Pons (tissue), 1 donor: Measurements from ENCODE around the gene FAM20C.

Experiments used
- DNase-seq: peaks from one replicate; pipeline ENCODE4 v3.0.0-alpha.2; 2016; ENCODE audit warnings: low spot score

FAM20C gene

GRCh38 chr7:245574-246295 lies 53.4 kb downstream of the FAM20C start:
- no peak for DNase-seq

DNA sequence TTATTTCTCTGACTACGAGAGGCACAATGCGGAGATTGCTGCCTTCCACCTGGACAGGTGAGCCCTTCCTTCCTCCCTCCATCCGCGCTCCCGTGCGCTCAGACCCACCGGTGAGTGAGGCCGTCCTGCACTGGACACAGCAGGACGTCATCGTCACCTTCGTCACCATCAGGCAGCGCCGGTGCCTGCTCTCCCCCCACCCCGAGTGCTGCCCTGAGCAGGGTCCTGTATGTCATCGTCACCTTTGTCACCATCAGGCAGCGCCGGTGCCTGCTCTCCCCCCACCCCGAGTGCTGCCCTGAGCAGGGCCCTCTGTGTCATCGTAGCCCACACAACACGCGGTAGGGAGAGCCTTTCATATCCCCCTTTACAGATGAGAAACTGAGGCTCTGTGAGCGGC lies 54.1 kb downstream of the FAM20C start:
- no peak for DNase-seq

GRCh38 chr7:247181-247580 lies 54.8 kb downstream of the FAM20C start:
- DNase-seq = no peak

GRCh38 chr7:247636-248035 lies 55.3 kb downstream of the FAM20C start:
- DNase-seq = no peak

- no peak for DNase-seq
Measured at GRCh38 chr7:248732-249435, 56.5 kb downstream of the FAM20C start.

DNA sequence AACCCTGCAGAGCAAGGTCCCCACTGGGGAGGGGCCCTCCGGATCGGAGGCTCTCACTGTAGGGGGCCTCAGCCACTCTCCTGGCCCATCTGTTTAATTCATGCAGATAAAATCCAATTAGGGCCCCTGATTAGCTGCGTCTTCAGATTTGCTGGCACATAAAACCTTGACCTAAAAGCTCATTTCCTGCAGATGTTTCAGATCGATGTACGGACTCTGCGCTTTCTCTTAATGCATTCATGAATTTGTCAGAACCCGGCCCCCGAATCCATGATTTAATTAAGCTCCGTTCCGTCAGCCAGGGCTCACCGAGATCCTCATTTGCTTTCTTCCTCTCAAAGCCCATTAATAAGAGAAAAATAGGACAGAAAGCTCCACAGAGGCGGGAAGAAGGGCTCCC lies 57.6 kb downstream of the FAM20C start:
- DNase-seq = no peak

DNA sequence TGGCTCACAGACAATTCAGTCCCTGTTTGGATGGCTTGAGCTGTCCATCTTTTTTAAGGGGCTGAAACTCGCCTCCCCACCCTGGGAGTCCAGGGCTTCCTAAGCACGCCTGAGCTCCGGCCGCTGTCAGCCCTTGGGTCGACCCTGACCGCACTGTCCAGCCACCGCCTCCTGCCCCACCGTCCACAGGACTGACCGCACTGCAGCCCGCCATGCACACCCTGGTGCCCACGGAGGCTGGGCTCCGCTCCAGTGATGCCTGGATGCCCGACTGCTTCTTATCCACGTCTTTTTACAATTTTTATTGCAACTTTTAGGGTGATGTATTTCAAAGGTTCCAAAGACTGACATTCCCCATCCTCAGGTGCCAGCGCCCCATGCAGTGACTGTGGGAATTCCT lies 58.2 kb downstream of the FAM20C start:
- DNase-seq = no peak

DNA sequence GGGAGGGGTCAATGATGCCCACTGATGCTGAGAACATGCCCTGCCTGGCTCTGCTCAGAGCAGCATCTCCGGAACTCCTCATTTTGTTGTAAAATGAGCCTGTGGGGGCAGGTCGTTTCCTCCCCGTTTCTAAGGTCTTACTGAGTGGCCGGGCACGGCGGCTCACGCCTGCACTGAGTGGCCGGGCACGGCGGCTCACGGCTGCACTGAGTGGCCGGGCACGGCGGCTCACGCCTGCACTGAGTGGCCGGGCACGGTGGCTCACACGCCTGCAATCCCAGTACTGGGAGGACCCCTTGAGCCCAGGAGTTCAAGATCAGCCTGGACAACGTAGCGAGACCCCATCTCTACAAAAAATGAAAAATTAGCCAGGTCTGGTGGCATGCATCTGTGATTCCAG lies 58.6 kb downstream of the FAM20C start:
- DNase-seq = no peak

GRCh38 chr7:251446-252175 lies 59.2 kb downstream of the FAM20C start:
- no peak for DNase-seq

DNA sequence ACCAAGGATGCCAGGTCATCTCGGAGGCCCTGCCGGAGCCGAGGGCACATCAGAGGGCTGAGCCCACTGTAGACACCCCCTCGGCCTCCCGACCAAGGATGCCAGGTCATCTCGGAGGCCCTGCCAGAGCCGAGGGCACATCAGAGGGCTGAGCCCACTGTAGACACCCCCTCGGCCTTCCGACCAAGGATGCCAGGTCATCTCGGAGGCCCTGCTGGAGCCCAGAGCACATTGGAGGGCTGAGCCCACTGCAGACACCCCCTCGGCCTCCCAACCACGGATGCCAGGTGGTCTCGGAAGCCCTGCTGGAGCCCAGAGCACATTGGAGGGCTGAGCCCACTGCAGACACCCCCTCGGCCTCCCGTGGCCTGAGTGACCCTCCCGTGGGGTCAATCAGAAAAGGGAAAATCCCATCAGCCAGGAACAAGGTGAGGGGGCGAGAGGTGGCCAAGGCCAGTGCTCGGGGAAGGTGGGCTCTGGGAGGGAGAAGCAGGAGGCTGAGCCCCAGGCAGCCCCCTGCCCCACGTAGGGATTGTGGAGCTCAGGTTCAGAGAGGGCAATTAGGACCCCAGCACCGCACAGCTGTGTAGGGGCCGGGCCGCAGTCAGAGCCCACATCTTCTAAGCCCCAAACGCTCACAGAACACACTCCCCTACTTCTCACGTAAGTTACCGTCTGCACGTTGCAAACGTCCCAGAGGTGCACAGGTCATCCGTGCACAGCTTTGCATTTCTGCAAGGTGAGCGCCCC lies 60.0 kb downstream of the FAM20C start:
- no peak for DNase-seq

- no peak for DNase-seq
Measured at GRCh38 chr7:252981-253380, 60.6 kb downstream of the FAM20C start.

GRCh38 chr7:253581-254336 lies 61.4 kb downstream of the FAM20C start:
- DNase-seq = no peak

- no peak for DNase-seq
Measured at GRCh38 chr7:254337-255037, 62.1 kb downstream of the FAM20C start.

- no peak for DNase-seq
Measured at GRCh38 chr7:255038-255435, 62.7 kb downstream of the FAM20C start.

DNA sequence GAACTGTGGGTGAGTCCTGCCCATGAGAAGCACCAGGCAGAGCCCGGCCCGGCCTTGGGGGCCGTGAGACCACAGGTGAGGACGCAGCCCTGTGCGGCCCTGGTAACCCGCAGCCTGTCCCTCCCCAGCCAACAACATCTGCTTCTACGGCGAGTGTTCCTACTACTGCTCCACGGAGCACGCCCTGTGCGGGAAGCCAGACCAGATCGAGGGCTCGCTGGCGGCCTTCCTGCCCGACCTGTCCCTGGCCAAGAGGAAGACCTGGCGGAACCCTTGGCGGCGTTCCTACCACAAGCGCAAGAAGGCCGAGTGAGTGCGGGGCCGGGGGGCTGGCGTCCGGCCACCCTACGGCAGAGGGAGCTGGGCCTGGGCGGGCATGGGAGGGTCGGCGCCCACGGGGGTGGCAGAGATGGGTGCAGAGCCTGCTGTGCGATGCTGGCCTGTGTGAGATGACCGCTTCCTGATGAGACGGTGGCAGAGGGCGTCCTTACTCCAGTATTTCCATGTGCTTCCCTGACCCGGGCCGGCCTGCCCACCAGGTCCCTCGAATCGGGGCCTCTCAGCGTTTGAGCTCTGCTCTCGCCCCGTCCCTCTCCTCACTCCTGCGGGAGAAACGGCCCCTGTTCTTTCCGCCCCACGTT lies 63.5 kb downstream of the FAM20C start:
- no peak for DNase-seq

- DNase-seq = no peak
Measured at GRCh38 chr7:256461-256940, 64.1 kb downstream of the FAM20C start.

DNA sequence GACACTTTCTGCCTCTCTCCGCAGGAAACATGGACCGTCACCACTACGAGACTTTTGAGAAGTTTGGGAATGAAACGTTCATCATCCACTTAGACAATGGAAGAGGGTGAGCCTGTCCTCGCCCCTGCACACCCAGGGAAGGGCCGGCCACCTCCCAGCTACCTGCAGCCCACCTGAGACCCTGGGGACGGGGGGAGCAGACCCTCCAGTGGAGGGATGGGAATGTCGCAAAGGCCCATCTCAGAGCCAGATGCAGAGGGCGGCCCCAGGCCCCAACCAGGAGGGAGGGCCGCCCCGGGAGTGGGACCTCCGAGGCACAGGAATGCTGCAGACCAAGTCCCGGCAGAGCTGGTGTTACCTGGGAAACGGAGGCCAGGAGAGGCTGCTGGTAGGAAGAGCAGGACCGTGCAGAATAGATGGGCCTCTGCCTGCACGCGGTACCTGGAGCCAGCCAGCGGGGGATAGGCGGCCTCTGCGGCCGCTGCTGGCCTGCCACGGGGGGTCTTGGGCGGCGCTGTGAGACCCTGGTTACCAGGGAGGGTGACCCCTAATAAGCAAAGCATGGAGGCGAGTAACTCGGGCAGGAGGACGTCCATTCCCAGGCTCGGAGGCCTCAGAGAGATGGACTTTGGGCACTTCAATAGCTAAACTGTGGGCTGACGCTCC lies 64.7 kb downstream of the FAM20C start:
- DNase-seq = no peak

DNA sequence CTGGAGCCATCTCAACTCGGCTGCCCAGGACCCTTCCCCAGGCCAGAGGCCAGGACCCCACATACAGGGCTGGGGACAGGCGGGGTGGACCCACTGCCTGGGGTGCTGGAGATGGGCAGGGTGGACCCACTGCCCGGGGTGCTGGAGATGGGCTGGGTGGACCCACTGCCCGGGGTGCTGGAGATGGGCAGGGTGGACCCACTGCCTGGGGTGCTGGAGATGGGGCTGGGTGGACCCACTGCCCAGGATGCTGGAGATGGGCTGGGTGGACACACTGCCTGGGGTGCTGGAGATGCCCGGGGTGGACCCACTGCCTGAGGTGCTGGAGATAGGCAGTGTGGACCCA lies 65.2 kb downstream of the FAM20C start:
- no peak for DNase-seq

DNA sequence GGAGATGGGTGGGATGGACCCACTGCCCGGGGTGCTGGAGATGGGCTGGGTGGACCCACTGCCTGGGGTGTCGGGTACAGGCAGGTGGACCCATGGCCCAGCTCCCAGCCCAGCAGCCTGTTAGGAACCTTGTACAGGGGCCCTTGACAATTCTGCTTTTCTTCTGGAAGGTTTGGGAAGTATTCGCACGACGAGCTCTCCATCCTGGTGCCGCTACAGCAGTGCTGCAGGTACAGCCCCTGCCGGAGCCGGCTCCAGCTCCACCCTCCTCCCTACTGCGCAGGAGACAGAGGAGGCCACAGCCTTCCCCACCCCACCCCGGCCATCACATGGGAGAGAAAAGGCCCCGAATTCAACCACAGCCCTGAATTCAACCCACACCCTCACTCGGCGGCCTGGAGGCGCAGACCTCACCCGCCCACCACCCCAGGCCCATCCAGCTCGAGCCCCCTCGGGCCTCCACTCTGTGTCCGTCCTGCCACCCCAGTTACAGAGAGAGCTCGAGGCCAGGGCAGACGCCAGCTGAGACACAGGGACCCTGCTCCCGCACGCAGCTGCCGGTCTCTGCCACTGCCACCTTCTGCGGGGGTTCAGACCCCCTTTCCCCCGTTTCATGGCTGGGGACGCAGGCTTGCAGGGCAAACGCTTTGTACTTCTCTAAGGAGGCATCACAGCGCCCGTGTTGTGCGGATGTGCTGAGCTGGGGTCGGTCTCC lies 66.3 kb downstream of the FAM20C start:
- no peak for DNase-seq
